GM12878 (cell line): ENCODE data around the gene EMILIN2.

Experiments used
- ATF2 ChIP-seq: IDR thresholded peaks from 2 replicates; pipeline ENCODE4 v1.6.1; 2012; ENCODE audit warnings: low read length, inconsistent platforms
- ESRRA ChIP-seq: IDR thresholded peaks from 2 replicates; pipeline ENCODE4 v1.6.1; 2012; ENCODE audit warnings: mild to moderate bottlenecking, low read length, improper control_type of control experiment
- GABPA ChIP-seq: IDR thresholded peaks from 2 replicates; pipeline ENCODE4 v1.6.1; 2014; ENCODE audit warnings: antibody characterized with exemption, low read depth, mild to moderate bottlenecking, inconsistent platforms
- IRF4 ChIP-seq: IDR thresholded peaks from 2 replicates; pipeline ENCODE4 v1.6.1; 2011; ENCODE audit warnings: low read depth, low read length
- YY1 ChIP-seq: IDR thresholded peaks from 2 replicates; pipeline ENCODE4 v1.6.1; 2011; ENCODE audit warnings: low read depth, mild to moderate bottlenecking, low read length
- ZNF592 ChIP-seq: fragments of 450-650 bp; IDR thresholded peaks from 2 replicates; pipeline ENCODE4 v1.6.1; 2017; ENCODE audit warnings: mild to moderate bottlenecking, moderate library complexity
- TF ChIP-seq, protein P1 (sequence below): IDR thresholded peaks from 2 replicates; pipeline ENCODE4 v1.6.1; 2012; ENCODE audit warnings: mild to moderate bottlenecking, low read depth, low read length

GRCh38 chr18:2883076-2883735 is 36.4 kb downstream of the EMILIN2 start:
- TF ChIP-seq ATF2 (no peak), YY1 (no peak), IRF4 (no peak), ZNF592 (no peak), ESRRA (no peak), GABPA (no peak)
- TF ChIP-seq, protein P1, sequence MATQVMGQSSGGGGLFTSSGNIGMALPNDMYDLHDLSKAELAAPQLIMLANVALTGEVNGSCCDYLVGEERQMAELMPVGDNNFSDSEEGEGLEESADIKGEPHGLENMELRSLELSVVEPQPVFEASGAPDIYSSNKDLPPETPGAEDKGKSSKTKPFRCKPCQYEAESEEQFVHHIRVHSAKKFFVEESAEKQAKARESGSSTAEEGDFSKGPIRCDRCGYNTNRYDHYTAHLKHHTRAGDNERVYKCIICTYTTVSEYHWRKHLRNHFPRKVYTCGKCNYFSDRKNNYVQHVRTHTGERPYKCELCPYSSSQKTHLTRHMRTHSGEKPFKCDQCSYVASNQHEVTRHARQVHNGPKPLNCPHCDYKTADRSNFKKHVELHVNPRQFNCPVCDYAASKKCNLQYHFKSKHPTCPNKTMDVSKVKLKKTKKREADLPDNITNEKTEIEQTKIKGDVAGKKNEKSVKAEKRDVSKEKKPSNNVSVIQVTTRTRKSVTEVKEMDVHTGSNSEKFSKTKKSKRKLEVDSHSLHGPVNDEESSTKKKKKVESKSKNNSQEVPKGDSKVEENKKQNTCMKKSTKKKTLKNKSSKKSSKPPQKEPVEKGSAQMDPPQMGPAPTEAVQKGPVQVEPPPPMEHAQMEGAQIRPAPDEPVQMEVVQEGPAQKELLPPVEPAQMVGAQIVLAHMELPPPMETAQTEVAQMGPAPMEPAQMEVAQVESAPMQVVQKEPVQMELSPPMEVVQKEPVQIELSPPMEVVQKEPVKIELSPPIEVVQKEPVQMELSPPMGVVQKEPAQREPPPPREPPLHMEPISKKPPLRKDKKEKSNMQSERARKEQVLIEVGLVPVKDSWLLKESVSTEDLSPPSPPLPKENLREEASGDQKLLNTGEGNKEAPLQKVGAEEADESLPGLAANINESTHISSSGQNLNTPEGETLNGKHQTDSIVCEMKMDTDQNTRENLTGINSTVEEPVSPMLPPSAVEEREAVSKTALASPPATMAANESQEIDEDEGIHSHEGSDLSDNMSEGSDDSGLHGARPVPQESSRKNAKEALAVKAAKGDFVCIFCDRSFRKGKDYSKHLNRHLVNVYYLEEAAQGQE: no peak
